SK-N-SH (cell line): ENCODE results near the gene TXNL4B. TPM values are rescaled to one million over a fixed set of nuclear protein-coding genes. Genes with fewer than 3 reads are reported as not detected.

ENCODE experiments used
- CTCF ChIA-PET: fragments of 300-600, 350-600 bp; formaldehyde crosslinking; extraction: SDS; loops from one replicate; lab custom pipeline; 2021; lab: Yijun Ruan, JAX
- POLR2A ChIA-PET: fragments of 350-600 bp; sonication (Branson Sonifier 250); formaldehyde crosslinking; extraction: SDS; loops from one replicate; lab custom pipeline; 2020; ENCODE audit warnings: antibody characterized with exemption, inconsistent platforms; lab: Yijun Ruan, JAX
- DNase-seq: peaks from one replicate; pipeline ENCODE4 v3.0.0; 2012
- H2AFZ ChIP-seq: fragments of 200-600 bp; sonication (generic); 2 replicates; pipeline ENCODE4 v1.8.1; 2016; ENCODE audit warnings: antibody characterized with exemption, mild to moderate bottlenecking, low read depth
- H3F3A ChIP-seq: fragments of 200-600 bp; sonication (generic); replicated peaks from 2 replicates; pipeline ENCODE3; 2016; ENCODE audit warnings: antibody characterized with exemption, mild to moderate bottlenecking; ENCODE audit not compliant: insufficient read depth
- H3K27ac ChIP-seq, 2 experiments: fragments of 200-500 bp in 1 of 2; fragments of 200-600 bp in 1 of 2; sonication (Bioruptor generic) in 1 of 2; sonication (generic), shearing (Covaris generic) in 1 of 2; 2 replicates each; pipeline versions ENCODE4 v1.5.1 to v1.6.1; 2014 to 2016; ENCODE audit warnings: low read depth in 2 of 2, inconsistent platforms in 1 of 2, low read length in 1 of 2, mild to moderate bottlenecking in 1 of 2, mixed read lengths in 1 of 2
- H3K27me3 ChIP-seq: fragments of 200-600 bp; sonication (generic), shearing (Covaris generic); 2 replicates; pipeline ENCODE4 v1.6.1; 2016; ENCODE audit warnings: mixed run types; ENCODE audit not compliant: insufficient read depth
- H3K36me3 ChIP-seq, 2 experiments: fragments of 200-500 bp in 1 of 2; fragments of 200-600 bp in 1 of 2; sonication (Bioruptor generic) in 1 of 2; sonication (generic) in 1 of 2; replicated peaks in 1 of 2; 2 replicates each; pipeline versions ENCODE3 to v1.5.1; 2014 to 2016; ENCODE audit warnings: low read length in 1 of 2, mild to moderate bottlenecking in 1 of 2; ENCODE audit not compliant: insufficient read depth in 2 of 2, control insufficient read depth in 1 of 2
- H3K4me1 ChIP-seq, 2 experiments: fragments of 200-500 bp in 1 of 2; fragments of 200-600 bp in 1 of 2; sonication (Bioruptor generic) in 1 of 2; sonication (generic), shearing (Covaris generic) in 1 of 2; 2 replicates each; pipeline versions ENCODE4 v1.5.1 to v1.6.1; 2014 to 2016; ENCODE audit warnings: low read depth in 1 of 2, low read length in 1 of 2, mixed run types in 1 of 2; ENCODE audit not compliant: insufficient read depth in 2 of 2, control insufficient read depth in 1 of 2
- H3K4me2 ChIP-seq: fragments of 200-600 bp; sonication (generic), shearing (Covaris generic); 2 replicates; pipeline ENCODE4 v1.6.1; 2017; ENCODE audit warnings: mixed run types
- H3K4me3 ChIP-seq, 2 experiments: fragments of 200-500 bp in 1 of 2; fragments of 200-600 bp in 1 of 2; sonication (Bioruptor generic) in 1 of 2; sonication (generic), shearing (Covaris generic) in 1 of 2; 2 replicates each; pipeline versions ENCODE4 v1.5.1 to v1.8.1; 2014 to 2016; ENCODE audit warnings: low read depth in 2 of 2, inconsistent platforms in 1 of 2, low read length in 1 of 2, mild to moderate bottlenecking in 1 of 2, mixed read lengths in 1 of 2, moderate library complexity in 1 of 2
- H3K79me2 ChIP-seq: fragments of 200-600 bp; sonication (generic); 2 replicates; pipeline ENCODE4 v1.8.1; 2017; ENCODE audit warnings: mild to moderate bottlenecking; ENCODE audit not compliant: insufficient read depth
- H3K9ac ChIP-seq: fragments of 200-600 bp; sonication (generic); 2 replicates; pipeline ENCODE4 v1.6.1; 2017; ENCODE audit warnings: mixed run types
- H3K9me2 ChIP-seq: fragments of 200-600 bp; sonication (generic); 2 replicates; pipeline ENCODE4 v1.6.1; 2017; ENCODE audit warnings: mixed run types
- H3K9me3 ChIP-seq: fragments of 200-600 bp; sonication (generic); 2 replicates; pipeline ENCODE4 v1.6.1; 2017; ENCODE audit warnings: mixed run types, mild to moderate bottlenecking, moderate library complexity
- H4K20me1 ChIP-seq: fragments of 200-600 bp; sonication (generic); 2 replicates; pipeline ENCODE4 v1.6.1; 2017; ENCODE audit warnings: mild to moderate bottlenecking, mixed run types; ENCODE audit not compliant: insufficient read depth
- CHD2 ChIP-seq: fragments of 150-350 bp; IDR thresholded peaks from 2 replicates; pipeline ENCODE4 v1.6.1; 2018; ENCODE audit warnings: low read length; ENCODE audit not compliant: partially characterized antibody
- EP300 ChIP-seq, 2 experiments: IDR thresholded peaks; 2 replicates each; pipeline versions ENCODE4 v1.4.0 to v1.6.1; 2012; ENCODE audit warnings: borderline replicate concordance in 1 of 2, low read depth in 1 of 2, low read length in 1 of 2
- EZH2phosphoT487 ChIP-seq: fragments of 200-600 bp; sonication (generic); IDR thresholded peaks from 2 replicates; pipeline ENCODE4 v1.6.1; 2017; ENCODE audit warnings: low read depth, mixed run types, mild to moderate bottlenecking, antibody characterized with exemption, moderate library complexity, borderline replicate concordance
- FOXJ3 ChIP-seq: sonication (generic); formaldehyde crosslinking; IDR thresholded peaks from 2 replicates; pipeline ENCODE4 v1.5.1; 2020; ENCODE audit warnings: mild to moderate bottlenecking, missing genetic modification reagents
- POLR2AphosphoS5 ChIP-seq: IDR thresholded peaks from 2 replicates; pipeline ENCODE4 v1.6.1; 2012; ENCODE audit warnings: low read depth, low read length
- SMC3 ChIP-seq: IDR thresholded peaks from 2 replicates; pipeline ENCODE4 v1.6.1; 2012; ENCODE audit warnings: low read depth, low read length, improper control_type of control experiment
- USF1 ChIP-seq: IDR thresholded peaks from 2 replicates; pipeline ENCODE4 v1.4.0; 2012; ENCODE audit warnings: low read depth, borderline replicate concordance
- WGBS: methylation state at CpG from one replicate; pipeline ENCODE4 v1.1.6; 2017; ENCODE audit warnings: low lambda C conversion rate; 5-methylcytosine and 5-hydroxymethylcytosine counted together
- polyA plus RNA-seq, 3 experiments: library from polyadenylated mRNA; depleted of rRNA; stranded (reverse); fragments of >200 nt; gene quantifications; 2 replicates each; pipeline ENCODE4 v1.2.3, GENCODE V29; 2012
- TF ChIP-seq, protein P1 (sequence below): fragments of 150-350 bp; IDR thresholded peaks from 2 replicates; pipeline ENCODE4 v1.6.1; 2017; ENCODE audit warnings: antibody characterized with exemption, low read length, low read depth, borderline replicate concordance

The TXNL4B gene
- polyA plus RNA-seq, 1 of the 3 experiments (the other 2 are of a cell fraction) = 8.9 TPM

DNA sequence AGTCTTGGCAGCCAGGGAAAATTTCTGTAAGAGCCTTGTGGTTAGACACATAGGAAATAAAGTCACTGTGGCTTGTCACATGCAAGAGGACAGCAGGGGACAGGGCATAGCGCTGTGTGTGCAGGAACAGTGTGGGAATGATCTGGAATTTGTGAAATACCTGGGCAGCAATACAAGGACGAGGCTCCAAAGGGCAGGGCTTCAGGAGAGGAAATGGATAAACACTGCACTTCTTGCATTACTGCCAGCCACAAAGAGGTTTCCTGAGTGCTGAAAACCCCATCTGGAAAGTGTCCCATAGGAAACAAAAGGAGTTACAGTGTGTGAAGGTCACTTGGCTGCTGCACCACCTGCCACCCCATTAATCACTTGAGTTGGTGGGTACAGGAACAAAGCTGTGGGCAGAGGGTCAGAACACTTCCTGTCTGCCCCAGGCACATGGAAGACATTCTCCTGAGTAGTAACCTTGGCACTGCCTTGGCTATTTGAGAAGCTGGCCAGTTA, 51.2 kb downstream of the TXNL4B start:
- WGBS = 52% methylated on average over 2 of the region's 2 CpGs
- Histone ChIP-seq H3K4me1 (no peaks in the 10 kb centered on the region), H3K9ac (no peak overlapping the region), H2AFZ (no peak overlapping the region), H3K27me3 (no peaks in the 10 kb centered on the region), H3K27ac (no peak overlapping the region), H3K79me2 (no peaks in the 10 kb centered on the region; the same call in 1 of the 2 replicates), H3K4me2 (no peak overlapping the region), H3K9me3 (no peaks in the 10 kb centered on the region), H4K20me1 (no peaks in the 10 kb centered on the region), H3K4me3 (no peak overlapping the region), H3K36me3 (no peaks in the 10 kb centered on the region), H3K9me2 (no peaks in the 10 kb centered on the region), H3F3A (no peaks in the 10 kb centered on the region)
- ChIA-PET POLR2A (no interaction called here), CTCF (no interaction called here)
- no peak for DNase-seq
- no peak for TF ChIP-seq FOXJ3 (CRISPR knock-in tag)
- no peak for TF ChIP-seq EP300 (IDR thresholded peaks at IDR 0.05; ENCODE audit: borderline replicate concordance in 1 of 2, low read depth in 1 of 2, low read length in 1 of 2)
- TF ChIP-seq, protein P1, sequence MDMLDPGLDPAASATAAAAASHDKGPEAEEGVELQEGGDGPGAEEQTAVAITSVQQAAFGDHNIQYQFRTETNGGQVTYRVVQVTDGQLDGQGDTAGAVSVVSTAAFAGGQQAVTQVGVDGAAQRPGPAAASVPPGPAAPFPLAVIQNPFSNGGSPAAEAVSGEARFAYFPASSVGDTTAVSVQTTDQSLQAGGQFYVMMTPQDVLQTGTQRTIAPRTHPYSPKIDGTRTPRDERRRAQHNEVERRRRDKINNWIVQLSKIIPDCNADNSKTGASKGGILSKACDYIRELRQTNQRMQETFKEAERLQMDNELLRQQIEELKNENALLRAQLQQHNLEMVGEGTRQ = no peak
- TF ChIP-seq CHD2 = no peak
- TF ChIP-seq USF1 = no peak
- no peak for TF ChIP-seq EZH2phosphoT487
- TF ChIP-seq SMC3 = no peak

DNA sequence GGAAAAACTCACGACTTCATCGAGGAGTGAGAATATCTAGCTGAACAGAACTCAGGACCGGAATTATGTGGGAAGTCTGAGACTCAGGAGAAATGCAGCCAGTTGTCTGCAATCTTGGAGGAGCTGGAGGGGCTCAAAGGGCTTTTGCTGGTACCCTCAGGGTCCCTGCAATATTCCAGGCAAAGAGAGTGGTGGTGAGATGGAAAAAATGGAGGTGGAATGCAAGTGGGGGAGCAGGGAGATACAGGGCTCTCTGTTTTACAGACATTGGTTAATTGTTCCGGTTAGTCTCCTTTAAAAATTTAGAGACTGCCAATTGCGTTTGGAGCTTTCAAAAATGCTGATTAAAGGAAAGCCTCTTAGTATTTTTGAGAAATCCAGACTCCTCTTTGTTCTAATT, 57.3 kb downstream of the TXNL4B start:
- Histone ChIP-seq H3K79me2 (no peaks in the 10 kb centered on the region), H3F3A (no peaks in the 10 kb centered on the region), H3K27me3 (no peaks in the 10 kb centered on the region), H2AFZ (no peak overlapping the region), H3K4me3 (no peak overlapping the region), H3K9me3 (no peaks in the 10 kb centered on the region), H3K4me2 (no peak overlapping the region), H4K20me1 (no peaks in the 10 kb centered on the region), H3K36me3 (no peaks in the 10 kb centered on the region), H3K9me2 (no peaks in the 10 kb centered on the region), H3K27ac (no peak overlapping the region), H3K9ac (no peak overlapping the region), H3K4me1 (no peaks in the 10 kb centered on the region; a peak in 1 of 4 replicates)
- TF ChIP-seq POLR2AphosphoS5 = no peak
- POLR2A ChIA-PET = no interaction called here
- WGBS = 69% methylated on average over 5 of the region's 5 CpGs
- CTCF ChIA-PET = no interaction called here
- DNase-seq = no peak

Other genes with a start within 250 kb of the TXNL4B start
- 8.0 and 11.0 TPM in 2 replicates for gene ATXN1L, start 247.6 kb downstream of the TXNL4B start, polyA plus RNA-seq (2012; rRNA removed)
- 7.7 and 8.8 TPM in 2 replicates for gene ZNF821, start 209.4 kb downstream of the TXNL4B start, polyA plus RNA-seq (2012; rRNA removed)
- 133 and 187 TPM in 2 replicates for gene IST1, start 198.1 kb downstream of the TXNL4B start, polyA plus RNA-seq (2012; rRNA removed)
- gene PKD1L3, start 93.2 kb downstream of the TXNL4B start, polyA plus RNA-seq (2012; rRNA removed) = not detected in 2 replicates
- 10.9 and 11.1 TPM in 2 replicates for gene DHODH, start 84.9 kb downstream of the TXNL4B start, polyA plus RNA-seq (2012; rRNA removed)
- gene HP, start 39.1 kb downstream of the TXNL4B start, polyA plus RNA-seq (2012; rRNA removed) = not detected in 2 replicates
- not detected in 2 replicates for gene HPR, start 30.4 kb downstream of the TXNL4B start, polyA plus RNA-seq (2012; rRNA removed)
- 60.2 and 75.0 TPM in 2 replicates for gene DHX38, start 227 bp upstream of the TXNL4B start, polyA plus RNA-seq (2012; rRNA removed)
- gene PMFBP1, start 78.5 kb upstream of the TXNL4B start, polyA plus RNA-seq (2012; rRNA removed) = 0.16 and 0.21 TPM in 2 replicates